HK-2 (cell line): Measurements from ENCODE around the gene TOR2A.
"Not testable (repeated sequence)": the region's sequence is repeated elsewhere in the genome, so short reads cannot be mapped to it uniquely, and the experiment has no call there.

Experiments
- DNase-seq: peaks from one replicate; pipeline ENCODE4 v3.0.0-alpha.2; 2018; ENCODE audit not compliant: unreplicated experiment

The TOR2A gene

GRCh38 chr9:127768698-127769097 is 33.6 kb upstream of the TOR2A start:
- no peak for DNase-seq

GRCh38 chr9:127767909-127768331 is 32.8 kb upstream of the TOR2A start:
- DNase-seq, result no peak

GRCh38 chr9:127767410-127767809 is 32.3 kb upstream of the TOR2A start:
- no peak for DNase-seq

- DNase-seq, result no peak
Observed at GRCh38 chr9:127765418-127765817, 30.3 kb upstream of the TOR2A start.

DNA sequence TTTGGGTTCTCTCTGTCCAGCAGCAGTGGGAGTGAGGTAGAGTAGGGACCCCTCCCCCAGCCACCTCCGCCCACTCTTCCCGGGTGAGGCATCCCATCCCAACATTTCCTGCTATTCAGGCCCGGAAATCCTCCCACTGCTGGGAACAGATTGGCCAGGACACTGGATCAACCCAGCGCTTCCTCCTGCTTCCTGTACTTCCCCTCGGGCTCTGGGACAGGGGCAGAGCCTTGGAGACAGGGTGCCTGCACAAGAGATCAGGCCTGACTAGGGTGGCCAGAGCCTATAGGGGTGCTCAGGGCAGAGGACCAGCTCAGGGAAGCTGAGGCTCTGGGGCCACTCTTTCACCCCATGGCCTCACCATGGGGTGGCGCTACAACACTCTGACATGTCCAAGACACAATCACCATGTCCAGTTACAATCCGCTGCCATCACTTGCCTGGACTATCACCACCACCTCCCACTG is 28.9 kb upstream of the TOR2A start:
- DNase-seq, result no peak

DNA sequence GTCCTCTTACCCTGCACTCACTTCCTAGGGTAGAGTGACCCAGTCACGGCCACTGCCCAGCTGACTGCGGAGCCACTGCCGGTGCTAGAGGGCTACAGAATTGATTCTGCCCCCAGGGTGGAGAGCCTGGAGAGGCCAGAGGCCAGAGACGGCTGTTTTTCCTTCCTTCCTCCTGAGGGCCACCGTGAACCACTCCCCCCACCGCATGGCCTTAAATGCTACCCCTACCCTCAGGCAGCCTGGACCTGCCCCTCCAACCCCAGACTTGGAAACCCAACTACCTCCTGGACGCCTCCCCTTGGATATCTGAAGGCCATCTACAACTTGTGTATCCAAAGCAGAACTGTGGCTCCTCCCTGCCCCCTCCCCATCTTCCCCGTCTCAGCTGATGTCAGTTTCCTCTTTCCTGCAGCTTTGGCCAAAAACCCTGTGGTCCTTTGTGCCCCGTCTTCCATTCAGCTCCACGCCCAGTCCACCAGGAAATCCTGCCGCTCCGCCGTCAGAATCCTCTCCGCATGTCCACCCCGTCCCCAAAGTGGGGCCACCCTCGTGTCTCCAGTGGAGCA is 27.1 kb upstream of the TOR2A start:
- DNase-seq, result no peak

DNA sequence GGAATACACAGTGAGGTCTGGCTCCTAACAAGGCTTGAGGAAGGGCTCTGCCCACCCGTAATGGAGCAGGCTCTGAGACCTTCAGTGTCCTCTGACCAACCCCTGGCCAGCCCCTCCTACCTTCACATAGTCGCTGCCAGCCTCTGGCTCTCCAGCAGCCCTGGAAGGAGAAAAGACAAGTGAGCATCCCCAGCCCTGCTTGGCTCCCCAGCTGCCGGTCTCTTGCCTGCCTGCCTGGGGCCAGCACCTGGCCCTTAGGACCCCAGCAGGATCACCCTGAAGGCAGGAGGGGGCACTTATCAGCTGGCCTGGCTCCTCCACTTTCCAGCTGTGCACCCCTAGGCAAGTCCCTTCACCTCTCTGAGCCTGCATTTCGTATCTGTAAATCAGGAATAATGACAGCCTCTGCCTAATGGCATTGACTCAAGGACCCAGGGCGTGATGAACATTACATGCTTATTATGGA is 26.4 kb upstream of the TOR2A start:
- no peak for DNase-seq

GRCh38 chr9:127761061-127761460 is 26.0 kb upstream of the TOR2A start:
- DNase-seq, result no peak

GRCh38 chr9:127758843-127759242 is 23.7 kb upstream of the TOR2A start:
- DNase-seq, result no peak

DNA sequence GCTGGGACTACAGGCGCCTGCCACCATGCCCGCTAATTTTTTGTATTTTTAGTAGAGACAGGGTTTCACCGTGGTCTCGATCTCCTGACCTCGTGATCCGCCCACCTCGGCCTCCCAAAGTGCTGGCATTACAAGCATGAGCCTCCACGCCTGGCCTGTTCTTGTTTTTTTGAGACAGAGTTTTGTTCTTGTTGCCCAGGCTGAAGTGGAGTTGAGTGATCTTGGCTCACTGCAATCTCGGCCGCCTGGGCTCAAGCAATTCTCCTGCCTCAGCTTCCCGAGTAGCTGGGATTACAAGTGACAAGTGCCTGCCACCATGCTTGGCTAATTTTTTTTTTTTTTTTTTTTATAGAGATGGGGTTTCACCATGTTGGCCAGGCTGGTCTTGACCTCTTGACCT is 21.7 kb upstream of the TOR2A start:
- not testable (repeated sequence) for DNase-seq

DNA sequence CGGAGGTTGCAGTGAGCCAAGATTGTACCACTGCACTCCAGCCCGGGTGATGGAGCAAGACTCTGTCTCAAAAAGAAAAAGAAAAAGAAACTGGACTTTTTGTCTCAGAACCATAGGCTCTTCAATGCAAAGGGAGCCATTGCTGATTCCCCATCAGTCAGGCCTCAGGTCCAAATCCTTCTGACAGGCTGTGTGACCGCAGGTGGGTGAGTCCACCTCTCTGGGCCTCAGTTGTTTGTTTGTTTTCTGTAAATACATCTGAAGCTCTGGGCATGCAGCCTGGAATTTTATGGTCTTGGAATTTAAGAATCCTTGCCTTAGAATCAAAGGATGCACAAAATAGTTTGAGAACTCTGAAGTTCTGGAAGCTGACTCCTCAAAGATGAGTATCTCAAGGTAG is 21.1 kb upstream of the TOR2A start:
- no peak for DNase-seq

DNA sequence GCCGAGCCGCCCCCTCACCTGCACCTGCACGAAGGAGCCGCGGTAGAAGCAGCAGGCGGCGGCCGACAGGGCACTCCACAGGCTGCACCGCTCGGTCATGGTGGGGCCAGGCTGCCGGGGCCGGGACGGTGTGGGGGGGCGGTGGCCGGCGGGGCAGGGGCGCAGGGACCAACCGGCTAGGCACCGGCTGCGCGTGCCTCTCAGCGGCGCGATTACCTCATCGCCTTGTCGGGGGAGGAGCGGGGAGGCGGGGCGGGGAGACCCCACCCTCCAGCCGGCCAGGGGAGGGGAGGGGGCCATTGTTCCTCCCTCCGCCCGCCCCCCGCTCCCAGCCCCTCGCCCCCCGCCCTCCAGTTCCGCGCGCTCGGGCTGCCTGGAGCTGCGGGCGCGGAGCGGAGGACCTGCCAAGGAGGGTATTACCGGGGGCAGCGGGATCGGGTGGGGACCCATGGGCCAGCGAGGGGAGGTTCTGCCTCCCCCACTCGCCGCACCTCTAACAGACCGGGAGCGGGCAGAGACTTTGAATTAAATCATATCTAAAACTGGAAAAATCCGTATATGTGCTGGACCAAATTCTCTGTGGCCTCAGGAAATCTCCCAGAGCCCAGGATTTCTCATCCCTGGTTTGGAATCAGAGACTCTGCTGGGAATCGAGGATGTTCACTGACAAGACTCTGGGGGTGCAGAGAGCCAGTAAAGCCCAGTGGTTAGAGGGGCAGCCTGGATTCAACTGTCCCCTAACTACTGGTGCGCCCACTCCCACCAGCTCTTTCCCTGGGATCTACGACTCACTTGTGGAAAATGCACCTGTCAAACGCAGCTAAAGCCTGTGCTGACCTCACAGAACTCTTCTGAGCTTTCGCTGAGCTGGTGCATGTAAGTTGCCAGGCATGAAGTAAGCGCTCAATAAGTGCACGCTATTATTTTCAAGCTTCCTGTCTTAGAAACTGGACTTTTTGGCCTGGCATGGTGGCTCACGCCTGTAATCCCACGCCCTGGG is 20.3 kb upstream of the TOR2A start:
- DNase-seq, result no peak

DNA sequence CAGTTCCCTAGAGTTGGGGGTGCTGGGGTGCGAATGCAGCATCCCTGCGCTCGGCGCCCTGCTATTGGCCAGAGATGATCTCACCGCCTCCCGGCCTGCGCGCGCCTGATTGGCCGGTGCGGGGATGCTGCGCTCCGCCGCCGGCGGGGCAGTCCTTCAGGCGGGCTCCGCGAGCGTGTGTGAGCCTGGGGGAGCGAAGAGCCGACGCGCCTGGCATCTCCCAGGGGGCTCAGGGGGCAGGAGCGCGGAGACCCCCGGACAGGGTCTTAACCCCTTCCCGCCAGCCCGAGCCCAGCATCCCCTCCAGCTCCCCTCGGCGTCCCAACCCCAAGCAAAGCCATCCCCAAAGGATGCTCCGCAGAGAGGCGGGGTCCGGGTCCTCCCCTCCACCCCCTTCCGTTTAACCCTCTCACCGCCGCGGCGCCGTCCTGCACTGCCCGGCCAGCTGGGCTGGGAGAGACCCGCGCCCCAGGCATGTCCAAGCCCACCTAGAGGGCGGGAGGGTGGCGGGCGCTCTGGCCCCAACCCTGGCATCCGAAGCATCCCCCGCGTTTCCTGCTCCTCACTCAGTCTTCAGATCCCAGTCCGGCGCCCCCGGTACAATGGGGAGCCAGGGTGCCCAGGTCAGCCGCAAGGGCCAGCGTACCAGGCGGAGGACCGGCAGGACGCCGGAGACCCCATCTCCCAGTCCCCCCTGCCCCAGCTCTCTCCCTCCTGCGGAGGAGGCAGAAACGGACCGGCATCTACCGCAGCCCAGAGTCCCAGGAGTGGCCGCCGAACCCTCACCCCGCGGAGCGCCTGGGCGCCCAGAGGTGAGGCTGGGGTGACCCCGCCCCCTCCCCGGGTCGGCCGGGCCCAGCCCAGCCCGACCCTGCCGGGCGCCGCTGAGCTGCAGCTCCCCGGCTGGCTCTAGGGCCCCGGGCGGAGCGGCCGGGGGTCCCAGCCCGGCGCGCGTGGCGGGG is 19.3 kb upstream of the TOR2A start:
- no peak for DNase-seq

- DNase-seq, result no peak
Observed at GRCh38 chr9:127753622-127754021, 18.5 kb upstream of the TOR2A start.

DNA sequence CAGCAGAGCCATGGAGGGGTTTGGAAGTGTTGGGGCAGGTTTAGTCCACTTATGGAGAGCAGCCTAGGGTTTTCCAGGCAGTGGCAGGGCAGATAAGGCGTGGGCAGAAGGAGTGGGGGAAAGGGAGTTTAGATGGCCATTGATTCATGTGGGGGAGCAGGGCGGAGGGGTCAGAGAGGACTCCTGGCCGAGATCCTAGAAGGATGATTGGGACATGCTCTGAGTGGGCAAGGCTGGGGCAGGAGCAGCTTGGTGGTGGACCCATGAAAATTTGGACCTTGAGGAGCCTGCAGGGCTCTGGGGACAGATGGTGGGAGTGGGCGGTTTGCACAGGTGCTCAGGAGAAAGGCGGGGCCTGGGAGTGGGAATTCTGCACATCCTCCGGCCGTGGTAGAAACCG is 18.1 kb upstream of the TOR2A start:
- no peak for DNase-seq

GRCh38 chr9:127751269-127752054 is 16.4 kb upstream of the TOR2A start:
- no peak for DNase-seq

- DNase-seq, result no peak
Observed at GRCh38 chr9:127749090-127749787, 14.1 kb upstream of the TOR2A start.

- DNase-seq, result no peak
Observed at GRCh38 chr9:127746959-127747569, 12.0 kb upstream of the TOR2A start.

DNA sequence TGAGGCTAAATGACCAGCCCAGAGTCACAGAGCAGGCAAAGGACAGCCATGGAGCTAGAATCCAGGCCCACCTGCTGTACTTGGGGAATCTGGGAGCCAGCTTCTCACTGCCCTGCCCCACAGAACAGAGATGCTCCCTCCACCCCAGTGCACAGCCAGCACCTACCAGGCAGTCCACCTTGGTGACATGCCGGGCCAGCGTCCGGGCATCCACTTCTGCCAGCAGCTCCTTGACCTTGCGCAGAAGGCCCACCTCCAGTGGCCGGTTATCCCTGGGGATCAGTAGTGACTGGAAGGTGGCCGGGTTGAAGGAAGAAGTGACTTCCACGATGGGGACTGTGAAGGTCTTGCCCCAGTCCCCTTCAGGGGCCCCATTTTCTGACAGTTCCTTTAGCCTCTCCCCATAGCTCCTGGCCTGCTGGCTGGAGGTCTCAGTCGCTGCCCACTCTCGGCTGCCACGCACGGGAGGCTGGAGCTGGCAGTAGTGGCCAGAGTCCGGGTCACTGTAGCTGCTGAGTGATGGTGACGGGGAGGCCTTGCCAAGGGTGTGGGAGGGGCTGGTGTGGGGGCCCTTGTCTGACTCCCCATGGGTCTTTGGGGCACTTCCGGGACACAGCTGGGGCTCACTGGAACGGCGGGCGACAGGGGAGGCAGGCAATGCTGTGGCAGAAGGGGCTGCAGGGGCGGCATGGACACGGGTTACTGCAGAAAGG is 9.5 kb upstream of the TOR2A start:
- no peak for DNase-seq
